HFF-Myc (cell line): ENCODE results near the gene CNP.

Source experiments
- DNase-seq: peaks from one replicate; pipeline ENCODE4 v3.0.0-alpha.2; 2011; ENCODE audit warnings: low read depth; ENCODE audit errors: extremely low read depth
- H3K4me3 ChIP-seq: replicated peaks from 2 replicates; pipeline ENCODE4 v1.5.1; 2011; ENCODE audit warnings: low read depth, mild to moderate bottlenecking, control low read depth, low read length
- CTCF ChIP-seq: IDR thresholded peaks from 2 replicates; pipeline ENCODE4 v1.5.1; 2012; ENCODE audit warnings: mild to moderate bottlenecking, low read depth, low read length, control low read depth; ENCODE audit errors: missing control alignments

CNP gene

GRCh38 chr17:41967141-41967920 lies 736 bp downstream of the CNP start:
- H3K4me3 ChIP-seq: peak overlapping the region; percentile 85
- TF ChIP-seq CTCF: no peak
- no peak for DNase-seq

GRCh38 chr17:41967921-41968578 lies 1.5 kb downstream of the CNP start:
- H3K4me3 ChIP-seq: peak overlapping the region; percentile 85
- TF ChIP-seq CTCF: no peak
- DNase-seq: no peak

GRCh38 chr17:41968676-41969075 lies 2.1 kb downstream of the CNP start:
- TF ChIP-seq CTCF: no peak
- no peak for DNase-seq
- no peak overlapping the region for H3K4me3 ChIP-seq

GRCh38 chr17:41970901-41971331 lies 4.3 kb downstream of the CNP start:
- no peak for TF ChIP-seq CTCF
- DNase-seq: no peak
- no peak overlapping the region for H3K4me3 ChIP-seq

- no peak overlapping the region for H3K4me3 ChIP-seq
- no peak for DNase-seq
- TF ChIP-seq CTCF: no peak
These were observed 5.3 kb downstream of the CNP start for GRCh38 chr17:41971721-41972523.

- no peak overlapping the region for H3K4me3 ChIP-seq
- DNase-seq: no peak
- TF ChIP-seq CTCF: no peak
These were observed 6.2 kb downstream of the CNP start for GRCh38 chr17:41972571-41973407.
